HG02798 (cell line): Measurements from ENCODE around the gene C9orf50.

Experiments
- ATAC-seq: cut with Tn5 transposase; IDR thresholded peaks from one replicate; pipeline ENCODE4 v1.9.1; 2021; ENCODE audit warnings: mild to moderate bottlenecking; ENCODE audit not compliant: unreplicated experiment, poor library complexity

C9orf50 gene

GRCh38 chr9:129574911-129575585 is 45.9 kb downstream of the C9orf50 start:
- no peak for ATAC-seq

- no peak for ATAC-seq
Measured at GRCh38 chr9:129573977-129574376, 46.9 kb downstream of the C9orf50 start.

GRCh38 chr9:129572517-129572916 is 48.4 kb downstream of the C9orf50 start:
- no peak for ATAC-seq

GRCh38 chr9:129572052-129572425 is 48.9 kb downstream of the C9orf50 start:
- ATAC-seq, result no peak

GRCh38 chr9:129571298-129572051 is 49.4 kb downstream of the C9orf50 start:
- ATAC-seq, result no peak

GRCh38 chr9:129570450-129571297 is 50.2 kb downstream of the C9orf50 start:
- no peak for ATAC-seq

- ATAC-seq, result no peak
Measured at GRCh38 chr9:129569502-129570449, 51.1 kb downstream of the C9orf50 start.

GRCh38 chr9:129568560-129569501 is 52.1 kb downstream of the C9orf50 start:
- no peak for ATAC-seq

GRCh38 chr9:129567842-129568559 is 52.9 kb downstream of the C9orf50 start:
- ATAC-seq, result no peak

GRCh38 chr9:129567329-129567728 is 53.6 kb downstream of the C9orf50 start:
- ATAC-seq, result no peak

GRCh38 chr9:129566563-129567266 is 54.2 kb downstream of the C9orf50 start:
- ATAC-seq, result no peak

- no peak for ATAC-seq
Measured at GRCh38 chr9:129562917-129563316, 58.0 kb downstream of the C9orf50 start.

GRCh38 chr9:129562514-129562913 is 58.4 kb downstream of the C9orf50 start:
- no peak for ATAC-seq
